ENCODE results near the gene C1QTNF6.

C1QTNF6 gene

GRCh38 chr22:37162221-37163095 is 25.6 kb downstream of the C1QTNF6 start:
- peak; percentile 41 for DNase-seq (ENCODE audit: low read depth)

DNA sequence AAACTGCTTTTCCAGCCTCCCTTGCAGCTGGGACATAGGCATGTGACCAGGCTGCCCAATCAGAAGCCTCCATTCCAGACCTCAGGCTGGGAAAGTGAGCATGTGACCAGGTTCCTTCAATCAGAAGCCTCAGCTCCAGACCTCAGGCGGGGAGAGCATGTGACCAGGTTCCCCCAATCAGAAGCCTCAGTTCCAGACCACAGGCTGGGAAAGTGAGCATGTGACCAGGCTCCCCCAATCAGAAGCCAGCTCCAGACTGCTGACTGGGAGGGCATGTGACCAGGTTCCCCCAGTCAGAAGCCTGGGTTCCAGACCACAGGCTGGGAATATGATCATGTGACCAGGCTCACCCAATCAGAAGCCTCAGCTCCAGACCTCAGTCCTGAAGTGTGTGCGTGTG is 26.6 kb downstream of the C1QTNF6 start:
- DNase-seq (ENCODE audit: low read depth), result no peak

DNA sequence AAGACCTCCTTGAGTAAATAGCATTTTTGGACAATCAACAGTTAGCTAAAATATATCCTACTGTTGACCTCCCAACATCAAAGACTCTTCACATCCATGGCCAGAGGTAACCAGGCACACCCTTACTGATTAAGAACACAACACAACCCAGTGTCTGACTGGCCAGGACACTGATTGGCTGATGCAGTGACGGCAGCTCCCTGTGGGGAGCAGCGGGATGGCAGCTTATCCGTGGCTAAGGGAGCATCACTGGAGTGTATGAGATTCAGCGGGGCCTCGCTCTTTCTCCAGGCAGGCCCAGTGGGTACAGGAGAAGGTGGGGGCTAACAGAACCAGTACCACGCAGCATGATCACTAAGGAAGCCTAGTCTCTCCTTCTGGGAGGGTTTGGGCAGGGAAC is 28.0 kb downstream of the C1QTNF6 start:
- DNase-seq (ENCODE audit: low read depth), result no peak

DNA sequence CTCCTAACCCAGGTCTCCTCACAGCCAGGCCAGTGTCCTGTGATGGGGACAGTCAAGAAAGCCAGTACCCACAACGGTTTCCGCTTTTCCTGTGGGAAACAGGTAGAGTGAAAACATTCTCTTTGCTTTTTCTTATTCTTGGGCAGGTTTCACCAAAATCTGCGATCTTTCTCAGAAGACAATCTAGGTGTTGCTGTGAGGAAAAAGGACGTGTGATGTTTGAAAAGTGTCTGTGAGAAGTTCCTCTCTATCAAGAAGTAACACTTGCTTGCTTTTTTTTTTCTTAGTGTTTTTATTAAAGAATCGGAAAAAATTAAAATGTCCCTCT is 29.1 kb downstream of the C1QTNF6 start:
- no peak for DNase-seq (ENCODE audit: low read depth)

DNA sequence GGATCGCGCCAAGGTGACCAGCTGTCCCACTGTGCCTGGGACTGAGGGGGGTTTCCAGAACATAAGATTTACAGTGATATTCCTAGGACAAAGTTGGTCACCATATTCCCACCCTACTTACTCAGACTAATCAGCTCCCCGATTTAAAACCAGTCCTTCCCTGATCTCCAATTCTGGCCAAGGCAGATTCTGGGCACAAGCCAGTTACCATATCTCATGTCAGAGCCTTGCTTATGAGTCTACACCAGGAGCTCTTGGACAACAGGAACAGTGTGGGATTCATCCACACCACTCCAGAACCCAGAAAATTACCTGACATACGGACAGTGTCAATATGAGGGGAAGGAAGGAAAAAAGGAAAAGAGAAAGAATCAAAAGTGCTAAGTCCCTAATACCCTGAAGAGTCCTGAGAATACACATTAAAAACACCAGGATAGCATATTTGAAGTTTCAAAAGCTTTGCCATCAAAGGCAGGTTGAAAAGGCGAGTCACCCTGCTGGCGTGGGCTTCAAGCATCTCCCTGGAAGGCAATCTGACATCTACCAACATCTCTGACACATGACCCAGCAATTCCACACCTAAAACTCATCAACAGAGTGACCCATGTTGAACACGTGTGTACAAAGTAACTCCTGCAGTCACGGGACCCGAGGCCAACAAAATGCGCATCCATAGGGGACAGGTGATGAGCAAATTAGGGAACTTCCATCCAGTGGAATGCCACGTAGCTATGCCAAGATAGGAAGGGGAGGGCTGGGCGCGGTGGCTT is 30.3 kb downstream of the C1QTNF6 start:
- no peak for DNase-seq (ENCODE audit: low read depth)

DNA sequence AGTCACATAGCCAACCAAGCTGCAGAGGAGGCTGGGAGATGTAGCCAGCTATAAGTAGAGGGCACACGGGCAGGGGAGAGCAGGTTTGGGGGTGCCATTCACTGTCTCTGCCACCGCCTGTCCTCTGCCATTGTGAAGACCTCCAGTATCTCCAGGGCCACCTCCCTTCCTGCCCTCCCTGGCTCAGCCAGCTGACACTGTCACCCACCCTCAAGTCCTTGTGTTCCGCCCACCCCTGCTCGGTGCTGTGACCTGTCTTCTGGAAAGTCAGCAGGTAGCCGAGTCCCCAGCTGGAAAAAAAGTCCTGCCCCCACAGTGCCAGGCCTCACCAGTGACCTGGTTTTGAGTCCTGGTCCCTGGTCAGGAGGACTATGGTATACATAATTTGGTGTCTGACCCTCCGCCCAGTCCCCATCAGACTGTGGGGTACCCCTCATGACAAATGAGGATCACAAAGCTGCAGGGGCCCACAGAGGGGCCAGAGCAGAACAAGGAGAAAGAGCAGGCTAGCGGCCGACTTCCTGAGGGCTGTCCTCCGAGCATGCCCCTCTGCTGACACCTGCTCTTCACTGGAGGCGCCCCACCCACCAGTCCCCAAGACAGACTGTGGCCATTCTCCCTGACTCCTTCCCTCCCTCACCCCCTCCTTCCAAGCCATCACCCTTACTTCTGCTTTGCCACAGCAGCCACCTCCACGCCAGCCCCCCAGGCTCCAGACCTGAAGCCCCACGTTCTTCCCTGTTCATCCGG is 31.2 kb downstream of the C1QTNF6 start:
- DNase-seq (ENCODE audit: low read depth), result no peak

DNA sequence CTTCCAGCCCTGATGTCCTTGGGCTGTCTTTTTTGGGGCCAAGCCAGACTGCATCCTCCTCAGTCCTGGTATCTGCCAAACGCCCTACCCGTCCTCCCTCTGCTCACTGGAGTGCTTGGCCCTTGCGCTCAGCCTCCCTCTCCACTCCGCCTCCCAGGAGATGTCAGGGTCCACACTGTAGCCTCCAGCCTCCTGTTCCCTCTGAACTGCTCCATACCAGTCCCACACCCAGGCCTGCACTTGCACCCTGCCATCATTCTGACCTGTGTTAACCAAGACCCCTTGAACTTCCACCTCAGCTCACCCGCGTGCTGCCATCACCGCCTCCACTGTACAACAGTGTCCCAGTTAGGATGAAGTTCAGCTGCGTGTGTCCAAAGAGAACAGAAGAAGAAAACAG is 32.1 kb downstream of the C1QTNF6 start:
- DNase-seq (ENCODE audit: low read depth), result no peak

- DNase-seq (ENCODE audit: low read depth), result no peak
Observed at GRCh38 chr22:37154925-37155712, 32.9 kb downstream of the C1QTNF6 start.

DNA sequence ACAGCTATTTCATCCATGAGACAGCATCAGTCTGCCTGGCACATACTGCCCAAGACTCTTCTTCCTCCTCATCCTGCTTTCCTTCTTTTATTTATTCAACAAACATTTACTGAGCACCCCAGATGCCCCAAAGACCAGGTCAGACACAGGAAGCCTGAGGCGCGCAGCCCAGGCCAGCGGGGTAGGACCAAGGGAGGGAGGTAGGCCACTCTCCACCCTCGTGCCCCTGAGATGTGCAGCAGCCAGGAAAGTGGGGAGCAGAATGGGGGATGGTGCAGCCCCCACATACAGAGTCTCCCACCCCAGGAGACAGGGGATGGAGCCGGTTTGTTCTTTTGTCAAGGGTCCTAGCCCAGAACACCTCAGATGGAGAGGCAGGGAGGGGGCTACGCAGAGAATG is 34.1 kb downstream of the C1QTNF6 start:
- no peak for DNase-seq (ENCODE audit: low read depth)

DNA sequence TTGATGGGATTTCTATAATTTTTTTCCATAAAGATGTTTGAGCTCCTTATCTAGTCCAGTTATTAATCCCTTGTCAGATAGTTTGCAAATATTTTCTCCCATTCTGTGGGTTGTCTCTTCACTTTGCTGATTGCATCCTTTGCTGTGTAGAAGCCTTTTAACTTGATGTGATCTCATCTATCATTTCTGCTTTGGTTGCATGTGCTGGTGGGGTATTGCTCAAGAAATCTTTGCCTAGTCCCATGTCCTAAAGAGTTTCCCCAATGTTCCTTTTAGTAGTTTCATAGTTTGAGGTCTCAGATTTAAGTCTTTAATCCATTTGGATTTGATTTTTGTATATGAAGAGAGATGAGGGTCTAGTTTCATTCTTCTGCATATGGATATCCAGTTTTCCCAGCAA is 36.6 kb downstream of the C1QTNF6 start:
- DNase-seq (ENCODE audit: low read depth), result no peak

DNA sequence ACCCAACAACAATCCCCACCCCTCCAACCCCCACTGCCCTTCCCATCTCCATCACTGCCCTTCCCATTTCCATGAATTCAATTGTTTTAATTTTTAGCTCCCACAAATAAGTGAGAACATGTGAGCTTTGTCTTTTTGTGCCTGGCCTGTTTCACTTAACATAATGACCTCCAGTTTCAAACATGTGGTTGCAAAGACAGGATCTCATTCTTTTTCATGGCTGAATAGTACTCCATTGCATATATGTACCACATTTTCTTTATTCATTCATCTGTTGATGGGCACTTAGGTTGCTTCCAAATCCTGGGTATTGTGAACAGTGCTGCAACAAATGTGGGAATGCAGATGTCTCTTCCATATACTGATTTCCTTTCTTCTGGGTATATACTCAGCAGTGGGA is 37.3 kb downstream of the C1QTNF6 start:
- DNase-seq (ENCODE audit: low read depth), result no peak

GRCh38 chr22:37148742-37149665 is 39.0 kb downstream of the C1QTNF6 start:
- no peak for DNase-seq (ENCODE audit: low read depth)

- no peak for DNase-seq (ENCODE audit: low read depth)
Observed at GRCh38 chr22:37148031-37148651, 39.9 kb downstream of the C1QTNF6 start.

DNA sequence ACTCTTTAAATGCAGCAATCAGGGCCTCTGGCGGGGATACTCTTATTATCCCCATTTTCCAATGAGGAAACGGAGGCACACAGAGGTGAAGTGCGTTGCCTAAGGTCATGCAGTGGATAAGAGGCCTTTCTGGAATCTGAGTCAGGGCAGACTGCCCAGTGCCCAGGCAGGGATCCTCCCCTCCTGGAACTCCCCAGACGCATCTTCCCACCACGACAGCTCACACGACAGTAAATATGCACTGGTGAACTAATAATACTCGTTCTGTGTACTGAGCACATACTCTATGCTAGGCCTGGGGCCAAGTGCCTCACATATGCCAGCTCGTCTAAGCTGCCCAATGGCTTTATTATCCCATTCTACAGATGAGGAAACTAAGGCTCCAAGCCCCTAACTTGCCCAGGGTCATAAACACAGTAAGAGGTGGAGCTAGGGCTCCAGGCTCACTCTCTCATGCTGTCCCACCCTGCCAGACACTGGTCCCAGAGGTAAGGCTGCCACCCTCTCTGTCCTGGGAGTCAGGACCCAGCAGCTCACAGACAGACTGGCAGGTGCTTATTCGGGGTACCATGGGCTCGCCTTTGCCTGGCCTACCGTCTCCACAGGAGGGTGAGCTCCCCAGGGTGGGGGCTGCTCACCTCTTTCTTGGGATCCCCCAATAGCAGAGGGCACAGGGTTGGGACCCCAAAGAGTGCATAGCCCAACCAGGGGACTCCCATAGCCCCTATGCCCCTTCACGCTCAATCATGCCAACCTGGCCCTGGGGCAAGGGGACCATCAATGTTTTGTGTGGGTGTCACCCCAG is 40.7 kb downstream of the C1QTNF6 start:
- no peak for DNase-seq (ENCODE audit: low read depth)

DNA sequence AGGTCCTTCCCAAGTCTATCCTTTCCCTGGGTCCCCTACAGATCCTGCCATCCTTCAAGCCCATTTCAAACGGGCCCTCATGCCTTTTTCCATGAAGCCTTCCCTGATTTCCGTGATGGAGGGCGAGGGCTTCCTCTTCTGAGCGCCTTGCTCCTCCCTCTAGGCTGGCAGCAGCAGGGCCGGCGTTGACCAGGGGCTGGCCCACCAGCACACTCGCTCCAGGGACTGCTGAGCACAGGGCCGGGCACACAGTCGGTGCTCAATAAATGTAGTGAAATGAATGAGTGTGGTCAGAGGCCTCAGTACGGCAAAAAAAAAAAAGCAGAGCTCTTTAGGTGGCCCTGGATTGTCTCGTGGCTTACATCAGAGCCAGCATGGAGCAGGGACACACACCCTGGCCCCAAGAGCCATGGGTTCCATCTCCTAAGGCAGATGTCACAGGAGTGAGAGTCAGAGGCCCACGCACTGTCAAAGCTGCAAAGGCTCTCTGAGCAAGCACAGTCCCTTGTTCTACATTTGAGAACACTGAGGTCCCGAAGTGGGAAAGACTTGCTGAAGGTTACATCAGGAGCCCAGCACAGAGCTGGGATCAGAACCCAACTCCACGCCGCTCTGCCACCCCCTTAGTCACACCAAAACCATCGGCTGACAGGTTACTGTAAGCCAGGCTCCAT is 41.4 kb downstream of the C1QTNF6 start:
- no peak for DNase-seq (ENCODE audit: low read depth)

- no peak for DNase-seq (ENCODE audit: low read depth)
Observed at GRCh38 chr22:37146051-37146385, 42.0 kb downstream of the C1QTNF6 start.

GRCh38 chr22:37145180-37146050 is 42.6 kb downstream of the C1QTNF6 start:
- DNase-seq (ENCODE audit: low read depth), result no peak

DNA sequence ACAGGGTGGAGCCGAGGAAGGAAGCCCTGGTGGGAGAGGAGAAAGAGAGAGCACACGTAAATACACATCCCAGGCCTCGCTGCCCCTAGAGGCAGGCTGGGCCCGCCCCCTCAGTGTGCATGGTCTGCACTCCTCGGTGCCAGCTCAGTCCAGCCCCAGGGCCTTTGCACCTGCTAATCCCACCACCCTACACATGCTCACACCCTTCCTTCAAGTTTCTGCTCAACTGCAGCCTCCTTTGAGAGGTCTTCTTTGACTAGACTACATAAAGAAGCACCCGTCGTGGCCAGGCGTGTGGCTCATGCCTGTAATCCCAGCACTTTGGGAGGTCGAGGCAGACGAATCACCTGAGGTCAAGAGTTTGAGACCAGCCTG is 43.9 kb downstream of the C1QTNF6 start:
- DNase-seq (ENCODE audit: low read depth), result no peak
